ENCODE data around the gene SYNC. TPM values are rescaled to one million over a fixed set of nuclear protein-coding genes. Genes with fewer than 3 reads are reported as not detected.

Gene SYNC
- total and polyA plus RNA-seq, 10 of the 15 experiments (the other 5 are each of a cell fraction or from before 2014, with no cell fraction given), result 0.04 to 0.12 (median 0.05) TPM; not detected in 7

GRCh38 chr1:32733582-32734321, 31.2 kb upstream of the SYNC start (continued):
- TF ChIP-seq ZNF687 (IDR thresholded peaks at IDR 0.05) (no peak), IKZF1 (conservative IDR thresholded peaks at IDR 0.05) (peak; percentile 51; the same call in 1 of the 2 replicates), HDGF (IDR thresholded peaks at IDR 0.05) (no peak), POLR2AphosphoS2 (IDR thresholded peaks at IDR 0.05; ENCODE audit: low read depth, low read length) (no peak), TCF7 (IDR thresholded peaks at IDR 0.05; ENCODE audit: borderline replicate concordance) (no peak), EP300 (IDR thresholded peaks at IDR 0.05; ENCODE audit: borderline replicate concordance in 1 of 2, control insufficient read depth in 1 of 2, low read depth in 2 of 2, low read length in 2 of 2) (0 out of 4 replicates have a peak, but pooled peaks of 1 of the 2 experiments have one; percentile 27), NFYB (IDR thresholded peaks at IDR 0.05; ENCODE audit: insufficient read depth, low read depth, low read length) (no peak), RAD51 (IDR thresholded peaks at IDR 0.05) (no peak), IRF4 (IDR thresholded peaks at IDR 0.05; ENCODE audit: low read depth, low read length) (no peak), NR2C2 (IDR thresholded peaks at IDR 0.05; ENCODE audit: borderline replicate concordance, control insufficient read depth, insufficient read length, low read depth) (no peak), ATF7 (IDR thresholded peaks at IDR 0.05; ENCODE audit: low read depth) (peak; percentile 23; the same call in 1 of the 2 replicates), SP1 (IDR thresholded peaks at IDR 0.05; ENCODE audit: low read depth, low read length) (peak; percentile 10), FOXK2 (IDR thresholded peaks at IDR 0.05) (no peak), CTCF (IDR thresholded peaks at IDR 0.05 in 2 of 3, conservative IDR thresholded peaks at IDR 0.05 in 1 of 3; ENCODE audit: control insufficient read depth in 2 of 3, extremely low read depth in 1 of 3, insufficient read depth in 1 of 3, low read depth in 3 of 3, low read length in 3 of 3) (peak in 1 of 3 experiments; percentile 2; a peak in 1 of 6 replicates), JUNB (IDR thresholded peaks at IDR 0.05) (no peak), USF2 (IDR thresholded peaks at IDR 0.05; ENCODE audit: borderline replicate concordance, low read depth, low read length) (no peak), EGR1 (IDR thresholded peaks at IDR 0.05; ENCODE audit: borderline replicate concordance in 1 of 2, low read depth in 2 of 2, low read length in 2 of 2) (peak in 1 of 2 experiments; percentile 61; a peak in 1 of 3 replicates), ETV6 (conservative IDR thresholded peaks at IDR 0.05 in 1 of 2, IDR thresholded peaks at IDR 0.05 in 1 of 2; ENCODE audit: borderline replicate concordance in 1 of 2, low read depth in 1 of 2) (no peak), NR2F1 (conservative IDR thresholded peaks at IDR 0.05) (peak; percentile 57; the same call in 1 of the 2 replicates), IRF3 (IDR thresholded peaks at IDR 0.05) (no peak), MEF2B (IDR thresholded peaks at IDR 0.05; ENCODE audit: partially characterized antibody, poor library complexity, severe bottlenecking) (no peak)

All from GM12878 (cell line).